Measurements from ENCODE around the gene SUPT3H. TPM values are rescaled to one million over a fixed set of nuclear protein-coding genes. Genes with fewer than 3 reads are reported as not detected.

The SUPT3H gene
- total RNA-seq, 4 donors from 2014 or later: 1.1 to 4.7 (median 3.7) TPM

- TF ChIP-seq EP300 (IDR thresholded peaks at IDR 0.05) (no peak), POLR2AphosphoS5 (IDR thresholded peaks at IDR 0.05) (no peak), CTCF (IDR thresholded peaks at IDR 0.05) (no peak)
- H3K4me1 ChIP-seq: no peaks in the 10 kb centered on the region
- H3K36me3 ChIP-seq: no peaks in the 10 kb centered on the region
- WGBS: 81% methylated on average over 3 of the region's 3 CpGs
- H3K4me3 ChIP-seq: no peak overlapping the region
- no peaks in the 10 kb centered on the region for H3K9me3 ChIP-seq
- H3K27ac ChIP-seq: no peak overlapping the region
- no peaks in the 10 kb centered on the region for H3K27me3 ChIP-seq
- DNase-seq (ENCODE audit: low spot score in 2 of 2): no peak
Measured at GRCh38 chr6:45163952-45164766, 213.6 kb downstream of the SUPT3H start.

GRCh38 chr6:45160305-45160704, 217.4 kb downstream of the SUPT3H start:
- WGBS: 95% methylated on average over 4 of the region's 4 CpGs

GRCh38 chr6:45156075-45156474, 221.7 kb downstream of the SUPT3H start:
- Histone ChIP-seq H3K27ac (no peak overlapping the region), H3K27me3 (no peaks in the 10 kb centered on the region), H3K4me1 (no peaks in the 10 kb centered on the region), H3K4me3 (no peak overlapping the region), H3K36me3 (no peaks in the 10 kb centered on the region), H3K9me3 (no peaks in the 10 kb centered on the region)
- WGBS: 75% methylated on average over 2 of the region's 2 CpGs
- no peak for DNase-seq (ENCODE audit: low spot score in 2 of 2)
- no peak for TF ChIP-seq POLR2AphosphoS5 (IDR thresholded peaks at IDR 0.05)
- no peak for TF ChIP-seq EP300 (IDR thresholded peaks at IDR 0.05)
- no peak for TF ChIP-seq POLR2A (IDR thresholded peaks at IDR 0.05)
- TF ChIP-seq CTCF (IDR thresholded peaks at IDR 0.05): no peak

More at GRCh38 chr6:45160305-45160704, 217.4 kb downstream of the SUPT3H start:
- no peak for TF ChIP-seq POLR2A (IDR thresholded peaks at IDR 0.05)
- TF ChIP-seq POLR2AphosphoS5 (IDR thresholded peaks at IDR 0.05): no peak
- no peak for DNase-seq (ENCODE audit: low spot score in 2 of 2)
- no peak overlapping the region for H3K27ac ChIP-seq
- no peaks in the 10 kb centered on the region for H3K9me3 ChIP-seq
- no peaks in the 10 kb centered on the region for H3K4me1 ChIP-seq
- no peak overlapping the region for H3K4me3 ChIP-seq
- H3K27me3 ChIP-seq: no peaks in the 10 kb centered on the region
- no peaks in the 10 kb centered on the region for H3K36me3 ChIP-seq

DNA sequence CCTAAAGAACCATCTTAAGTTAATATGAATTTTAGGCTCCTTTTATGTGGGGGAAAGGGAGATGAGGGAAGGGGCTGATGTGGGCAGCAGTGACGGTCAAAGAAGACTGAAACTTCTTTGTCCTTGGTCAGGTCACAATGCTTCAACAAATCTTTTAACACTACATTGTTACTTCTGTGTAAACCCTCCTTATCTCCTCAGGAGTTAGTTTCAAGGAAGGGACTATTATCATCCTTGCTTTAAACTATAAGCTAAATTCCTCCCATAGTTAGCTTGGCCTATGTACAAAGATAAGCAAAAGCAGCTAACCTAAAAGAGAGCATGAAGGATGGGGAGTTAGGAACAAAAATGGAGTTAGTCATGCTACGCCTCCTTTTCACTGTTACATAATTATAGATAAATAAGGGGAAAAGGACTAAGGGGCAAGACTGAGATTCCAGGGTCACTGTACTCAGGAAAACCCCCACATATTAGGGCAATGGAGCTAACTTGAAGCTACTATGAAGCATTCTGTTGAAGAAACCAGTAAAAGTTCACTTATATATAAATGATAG, 222.3 kb downstream of the SUPT3H start:
- TF ChIP-seq EP300 (IDR thresholded peaks at IDR 0.05) (no peak), CTCF (IDR thresholded peaks at IDR 0.05) (no peak), POLR2AphosphoS5 (IDR thresholded peaks at IDR 0.05) (no peak), POLR2A (IDR thresholded peaks at IDR 0.05) (no peak)
- Histone ChIP-seq H3K4me3 (no peak overlapping the region), H3K36me3 (no peaks in the 10 kb centered on the region), H3K27ac (no peak overlapping the region), H3K27me3 (no peaks in the 10 kb centered on the region), H3K4me1 (no peaks in the 10 kb centered on the region), H3K9me3 (no peaks in the 10 kb centered on the region)
- WGBS: 94% methylated on average over 2 of the region's 2 CpGs
- no peak for DNase-seq (ENCODE audit: low spot score in 2 of 2)

DNA sequence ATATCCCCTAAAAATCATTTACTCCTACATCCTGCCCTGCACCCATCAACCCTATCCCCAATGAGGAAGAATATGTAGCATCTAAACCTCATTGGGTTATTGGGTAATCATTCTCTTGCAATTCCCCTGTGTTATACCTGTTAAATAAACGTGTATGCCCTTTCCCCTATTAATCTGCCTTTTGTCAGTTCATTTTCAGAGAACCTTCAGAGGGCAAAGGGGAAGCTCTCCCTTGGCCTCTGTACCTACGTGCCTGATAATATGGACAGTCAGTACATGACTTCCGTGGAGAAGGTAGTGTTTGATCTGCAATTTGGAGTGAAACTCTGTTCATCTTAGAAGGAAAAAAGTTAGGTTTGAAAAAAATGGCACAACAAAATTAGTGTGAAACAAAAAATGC, 223.1 kb downstream of the SUPT3H start:
- no peaks in the 10 kb centered on the region for H3K4me1 ChIP-seq
- TF ChIP-seq POLR2AphosphoS5 (IDR thresholded peaks at IDR 0.05) (no peak), EP300 (IDR thresholded peaks at IDR 0.05) (no peak), POLR2A (IDR thresholded peaks at IDR 0.05) (no peak), CTCF (IDR thresholded peaks at IDR 0.05) (no peak)
- no peaks in the 10 kb centered on the region for H3K27me3 ChIP-seq
- DNase-seq (ENCODE audit: low spot score in 2 of 2): no peak
- no peaks in the 10 kb centered on the region for H3K36me3 ChIP-seq
- WGBS: 80% methylated on average over 3 of the region's 3 CpGs
- no peaks in the 10 kb centered on the region for H3K9me3 ChIP-seq
- no peak overlapping the region for H3K4me3 ChIP-seq
- H3K27ac ChIP-seq: no peak overlapping the region
